ENCODE results near the gene POLD4.

POLD4 gene

DNA sequence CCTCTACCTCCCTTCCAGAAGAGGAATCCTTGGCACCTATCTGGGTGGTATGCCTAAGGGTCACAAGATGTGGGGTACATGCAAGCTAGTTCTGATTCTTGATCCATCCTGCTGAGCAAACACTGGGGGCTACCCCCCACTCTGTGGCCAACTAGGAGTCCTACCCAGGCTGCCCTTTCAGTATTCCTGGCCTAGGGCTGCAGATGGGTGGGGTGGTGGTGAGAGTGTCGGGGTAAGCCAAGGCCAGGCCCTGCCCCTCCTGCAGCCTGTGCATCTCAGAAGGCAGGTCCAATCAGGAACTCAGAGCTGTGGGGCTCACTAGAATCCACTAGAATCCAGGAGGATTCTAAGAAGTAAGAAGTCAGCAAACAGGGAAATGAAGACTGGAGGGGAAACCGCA lies 39.1 kb downstream of the POLD4 start:
- DNase-seq (ENCODE audit: low read depth): no peak

DNA sequence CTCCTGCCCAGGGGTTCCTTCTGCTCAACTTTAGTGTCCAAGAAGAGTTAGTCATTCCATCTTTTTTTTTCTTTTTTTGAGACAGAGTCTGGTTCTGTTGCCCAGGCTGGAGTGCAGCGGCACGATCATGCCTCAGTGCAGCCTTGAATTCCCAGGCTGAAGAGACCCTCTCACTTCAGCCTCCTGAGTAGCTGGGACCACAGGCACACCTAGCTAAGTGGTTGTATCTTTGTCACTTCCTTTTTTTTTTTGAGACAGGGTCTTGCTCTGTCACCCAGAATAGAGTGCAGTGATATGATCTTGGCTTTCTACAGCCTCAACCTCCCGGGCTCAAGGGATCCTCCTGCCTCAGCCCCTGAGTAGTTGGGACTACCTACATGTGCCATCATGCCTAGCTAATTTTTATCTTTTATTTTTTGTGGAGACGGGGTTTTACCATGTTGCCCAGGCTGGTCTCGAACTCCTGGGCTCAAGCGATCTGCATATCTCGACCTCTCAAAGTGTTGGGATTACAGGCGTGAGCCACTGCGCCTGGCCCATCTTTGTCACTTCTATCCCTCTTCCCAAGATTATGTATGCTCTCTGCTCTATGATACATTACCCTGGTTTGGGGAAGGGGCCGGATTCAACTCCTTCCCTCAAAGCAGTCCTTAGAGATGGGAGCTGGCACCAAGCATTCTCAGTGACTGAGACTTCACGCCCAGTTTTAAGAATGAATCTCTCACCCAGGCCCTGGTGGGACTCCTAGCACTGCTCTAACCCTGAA lies 40.0 kb downstream of the POLD4 start:
- no peak for DNase-seq (ENCODE audit: low read depth)

DNA sequence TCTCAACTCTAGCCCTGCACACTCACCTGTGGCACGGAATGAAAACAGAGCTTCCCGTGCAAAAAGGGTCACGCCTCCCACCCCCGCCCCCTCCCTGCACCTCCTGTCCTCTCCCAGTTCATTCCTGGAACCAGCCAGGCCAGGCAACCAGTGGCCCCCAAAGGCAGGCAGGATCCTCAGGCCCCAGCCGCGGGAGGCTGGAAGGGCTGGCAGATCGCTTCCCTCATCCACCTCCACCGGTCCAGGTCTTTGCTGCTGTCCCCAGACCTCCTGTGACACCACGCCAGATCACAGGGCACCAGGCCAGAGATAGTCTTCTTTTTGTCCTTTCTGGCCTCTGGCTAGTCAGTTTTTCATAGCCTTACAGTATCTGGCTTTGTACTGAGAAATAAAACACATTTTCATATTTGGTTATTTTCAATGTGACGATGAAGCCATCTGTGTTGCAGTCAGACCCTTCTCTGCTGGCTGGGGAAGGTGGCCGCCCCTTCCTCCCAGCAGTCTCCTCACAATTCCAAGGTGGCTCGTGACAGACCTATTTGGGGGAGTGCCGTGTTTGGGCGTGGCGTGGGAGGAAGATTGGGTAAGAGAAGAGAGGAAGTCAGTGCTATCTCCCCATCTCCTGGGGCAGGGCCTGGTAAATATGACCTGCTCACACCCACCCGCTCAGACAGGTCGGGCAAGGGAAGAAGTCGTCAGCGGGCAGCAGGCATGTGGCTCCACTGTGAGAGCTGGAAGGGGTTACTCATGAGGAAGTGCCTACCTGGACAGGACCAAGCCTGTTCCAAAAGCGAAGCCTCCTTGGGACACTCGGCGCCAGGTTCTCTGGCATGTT lies 40.9 kb downstream of the POLD4 start:
- DNase-seq (ENCODE audit: low read depth): no peak

DNA sequence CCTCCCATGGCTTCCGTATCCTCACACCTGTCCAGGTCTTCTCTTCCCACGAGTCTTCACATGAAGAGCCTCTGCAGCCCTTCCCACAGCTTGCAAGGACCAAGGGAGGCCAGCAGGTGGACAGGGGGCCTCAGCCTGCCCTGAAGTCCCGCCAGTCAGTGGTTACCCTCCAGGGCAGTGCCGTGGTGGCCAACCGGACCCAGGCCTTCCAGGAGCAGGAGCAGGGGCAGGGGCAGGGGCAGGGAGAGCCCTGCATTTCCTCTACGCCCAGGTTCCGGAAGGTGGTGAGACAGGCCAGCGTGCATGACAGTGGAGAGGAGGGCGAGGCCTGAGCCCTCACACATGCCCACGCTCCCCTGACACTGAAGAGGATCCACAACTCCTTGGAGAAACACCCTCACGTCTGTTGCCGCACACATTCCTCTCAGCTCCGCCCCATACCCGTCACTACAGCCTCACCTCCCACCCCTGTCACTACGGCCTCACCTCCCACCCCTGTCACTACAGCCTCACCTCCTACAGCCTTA lies 41.7 kb downstream of the POLD4 start:
- no peak for DNase-seq (ENCODE audit: low read depth)

DNA sequence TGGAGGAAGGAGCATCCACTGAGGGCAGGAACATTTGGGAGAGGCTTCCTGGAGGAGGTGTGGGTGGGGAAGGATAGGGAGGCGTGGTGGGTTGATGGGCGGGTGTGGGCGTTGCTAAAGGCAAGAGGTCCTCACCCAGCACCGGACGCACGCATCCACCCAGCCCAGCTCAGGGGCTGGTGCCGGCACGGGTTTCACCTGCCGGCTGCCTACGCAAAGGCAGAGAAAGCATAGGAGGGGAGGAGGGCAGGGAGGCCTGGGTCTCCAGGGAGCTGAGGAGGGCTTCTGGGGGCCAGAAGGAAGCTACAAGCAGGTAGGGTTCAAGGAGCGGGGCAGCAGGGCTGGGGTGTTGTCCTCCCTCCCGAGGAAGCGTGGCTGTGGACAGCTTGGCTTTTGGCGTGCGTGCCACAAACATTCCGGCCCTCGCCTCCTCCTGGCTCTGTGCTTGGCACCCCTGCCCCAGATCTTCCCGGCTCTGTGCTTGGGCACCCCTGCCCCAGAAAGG lies 42.2 kb downstream of the POLD4 start:
- DNase-seq (ENCODE audit: low read depth): no peak

DNA sequence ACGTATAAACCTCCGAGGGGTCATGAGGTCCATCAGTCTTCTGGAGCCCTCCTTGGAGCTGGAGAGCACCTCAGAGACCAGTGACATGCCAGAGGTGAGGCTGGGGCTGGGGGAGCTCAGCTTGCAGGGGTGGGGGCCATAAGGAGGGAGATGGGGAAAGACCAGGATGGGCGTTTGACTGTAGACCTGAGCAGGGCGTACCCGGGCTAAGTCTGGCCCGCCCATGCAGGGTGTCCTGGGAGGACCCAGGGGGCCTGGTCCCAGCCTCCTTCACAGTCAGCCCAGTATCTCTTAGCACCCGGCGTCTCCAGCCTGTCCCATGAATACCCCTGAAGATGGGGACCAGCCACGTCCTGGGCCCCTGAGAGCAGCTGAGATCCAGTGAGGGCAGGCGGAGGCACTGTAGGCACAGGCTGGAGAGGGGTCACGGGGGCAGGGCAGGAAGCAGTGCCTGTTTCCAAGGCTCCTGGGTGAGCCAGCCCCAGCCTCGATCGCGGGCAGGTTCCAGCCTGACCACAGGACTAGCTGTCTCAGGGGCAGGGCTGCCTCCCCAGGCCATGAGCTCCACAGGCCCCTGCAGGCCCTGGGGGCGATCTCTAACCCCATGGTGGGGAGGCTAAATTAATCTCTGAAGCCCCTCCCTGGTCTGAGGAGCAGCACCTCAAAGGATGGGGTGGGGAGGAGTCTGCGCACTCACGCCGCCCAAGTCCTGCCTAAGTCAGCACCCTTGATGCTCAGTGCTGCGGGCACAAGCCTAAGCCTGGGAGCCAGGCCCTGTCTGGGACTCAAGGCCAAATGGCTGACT lies 42.9 kb downstream of the POLD4 start:
- DNase-seq (ENCODE audit: low read depth): no peak

DNA sequence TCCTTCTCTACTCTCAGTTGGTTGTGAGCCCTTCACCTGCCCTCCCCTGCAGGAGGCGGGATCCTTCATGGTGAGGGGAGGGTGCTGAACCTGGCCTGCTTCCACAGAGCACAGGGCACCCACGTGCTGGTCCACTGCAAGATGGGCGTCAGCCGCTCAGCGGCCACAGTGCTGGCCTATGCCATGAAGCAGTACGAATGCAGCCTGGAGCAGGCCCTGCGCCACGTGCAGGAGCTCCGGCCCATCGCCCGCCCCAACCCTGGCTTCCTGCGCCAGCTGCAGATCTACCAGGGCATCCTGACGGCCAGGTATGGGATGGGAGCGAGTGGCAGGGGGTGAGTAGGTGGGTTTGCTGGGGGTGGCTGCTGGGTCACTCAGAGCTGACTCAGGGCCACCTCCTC lies 43.7 kb downstream of the POLD4 start:
- DNase-seq (ENCODE audit: low read depth): no peak

DNA sequence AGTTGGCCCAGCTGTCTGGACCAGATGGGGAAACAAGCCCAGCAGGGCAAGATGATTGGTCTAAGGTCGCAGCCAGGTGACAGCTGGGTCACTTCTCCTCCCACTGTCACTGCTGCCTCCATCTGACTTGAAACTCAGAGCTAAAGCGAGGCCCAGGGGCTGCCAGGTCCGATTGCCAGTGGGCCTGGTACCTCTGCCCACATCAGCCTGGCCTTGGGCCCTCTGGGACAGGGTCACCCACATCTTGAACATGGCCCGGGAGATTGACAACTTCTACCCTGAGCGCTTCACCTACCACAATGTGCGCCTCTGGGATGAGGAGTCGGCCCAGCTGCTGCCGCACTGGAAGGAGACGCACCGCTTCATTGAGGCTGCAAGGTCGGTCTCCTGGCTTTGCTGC lies 44.2 kb downstream of the POLD4 start:
- no peak for DNase-seq (ENCODE audit: low read depth)

DNA sequence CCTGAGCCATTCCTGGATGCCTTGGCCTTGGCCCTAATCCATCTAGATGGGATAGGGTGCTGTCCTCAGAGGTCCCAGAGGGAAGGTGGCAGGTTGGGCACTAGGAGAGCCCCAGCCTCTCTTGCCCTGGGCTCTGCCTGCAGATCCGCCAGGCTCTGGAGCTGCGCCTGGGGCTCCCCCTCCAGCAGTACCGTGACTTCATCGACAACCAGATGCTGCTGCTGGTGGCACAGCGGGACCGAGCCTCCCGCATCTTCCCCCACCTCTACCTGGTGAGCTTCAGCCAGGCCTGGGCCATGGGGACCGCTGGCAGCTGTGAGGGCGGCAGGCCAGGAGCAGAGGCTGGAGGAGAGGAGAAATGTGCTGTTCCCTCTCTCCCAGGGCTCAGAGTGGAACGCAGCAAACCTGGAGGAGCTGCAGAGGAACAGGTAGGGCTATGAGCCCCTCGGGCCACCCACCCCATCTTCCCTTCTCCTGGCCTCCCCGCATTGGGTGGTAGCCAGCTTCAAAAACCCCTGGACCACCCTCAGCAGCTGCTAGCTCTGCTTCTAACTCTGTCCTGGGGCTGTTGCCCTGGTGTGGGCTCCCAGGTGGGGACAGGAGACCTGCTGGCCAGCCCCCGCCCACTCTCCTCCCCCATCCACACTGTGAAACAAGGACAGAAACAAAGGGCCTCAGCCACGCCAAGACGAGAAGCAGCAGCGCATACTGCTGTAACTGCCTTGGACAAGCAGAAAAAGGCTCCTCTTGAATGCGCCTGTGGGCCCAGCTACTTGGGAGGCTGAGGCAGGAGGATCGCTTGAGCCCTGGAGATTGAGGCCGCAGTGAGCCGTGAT lies 45.1 kb downstream of the POLD4 start:
- no peak for DNase-seq (ENCODE audit: low read depth)

DNA sequence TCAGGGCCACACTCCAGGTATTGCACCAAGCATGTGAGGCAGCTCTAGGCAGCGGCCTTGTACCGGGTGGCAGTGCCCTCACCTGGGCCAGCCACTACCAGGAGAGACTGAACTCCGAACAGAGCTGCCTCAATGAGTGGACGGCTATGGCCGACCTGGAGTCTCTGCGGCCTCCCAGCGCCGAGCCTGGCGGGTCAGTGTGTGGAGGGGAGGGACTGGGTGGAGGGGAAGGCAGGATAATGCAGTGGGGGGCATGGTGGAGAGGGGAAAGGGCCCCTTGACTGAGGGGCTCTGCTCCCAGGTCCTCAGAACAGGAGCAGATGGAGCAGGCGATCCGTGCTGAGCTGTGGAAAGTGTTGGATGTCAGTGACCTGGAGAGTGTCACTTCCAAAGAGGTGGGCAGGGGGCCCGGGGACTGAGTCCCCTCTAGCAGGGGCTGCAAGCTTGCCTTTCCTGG lies 45.8 kb downstream of the POLD4 start:
- no peak for DNase-seq (ENCODE audit: low read depth)

DNA sequence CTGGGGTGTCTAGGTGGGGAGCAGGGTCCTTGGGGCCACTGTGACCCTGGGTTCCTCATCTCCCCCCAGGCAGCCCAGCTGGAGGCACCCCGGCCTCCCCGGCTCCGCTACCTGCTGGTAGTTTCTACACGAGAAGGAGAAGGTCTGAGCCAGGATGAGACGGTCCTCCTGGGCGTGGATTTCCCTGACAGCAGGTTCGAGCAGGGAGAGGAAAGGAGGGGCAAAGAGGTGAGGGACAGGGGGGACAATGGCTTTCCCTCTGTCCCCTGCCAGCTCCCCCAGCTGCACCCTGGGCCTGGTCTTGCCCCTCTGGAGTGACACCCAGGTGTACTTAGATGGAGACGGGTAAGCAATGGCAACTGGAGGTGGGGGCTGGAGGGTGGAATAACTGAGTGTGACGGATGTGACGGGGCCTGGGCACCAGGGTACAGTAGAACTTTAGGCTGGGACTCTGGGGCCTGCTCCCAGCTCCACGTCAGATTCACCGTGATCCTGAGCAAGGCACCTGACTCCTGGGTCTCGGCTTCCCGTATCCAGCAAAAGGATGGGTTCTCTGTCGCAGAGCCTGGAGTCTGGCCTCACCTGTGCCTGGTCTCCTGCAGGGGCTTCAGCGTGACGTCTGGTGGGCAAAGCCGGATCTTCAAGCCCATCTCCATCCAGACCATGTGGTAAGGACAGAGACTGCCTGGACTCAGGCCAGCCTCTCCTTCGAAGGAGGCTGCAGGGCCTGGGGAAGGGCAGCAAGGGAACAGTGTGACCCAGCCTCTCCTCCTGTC lies 46.4 kb downstream of the POLD4 start:
- no peak for DNase-seq (ENCODE audit: low read depth)

DNA sequence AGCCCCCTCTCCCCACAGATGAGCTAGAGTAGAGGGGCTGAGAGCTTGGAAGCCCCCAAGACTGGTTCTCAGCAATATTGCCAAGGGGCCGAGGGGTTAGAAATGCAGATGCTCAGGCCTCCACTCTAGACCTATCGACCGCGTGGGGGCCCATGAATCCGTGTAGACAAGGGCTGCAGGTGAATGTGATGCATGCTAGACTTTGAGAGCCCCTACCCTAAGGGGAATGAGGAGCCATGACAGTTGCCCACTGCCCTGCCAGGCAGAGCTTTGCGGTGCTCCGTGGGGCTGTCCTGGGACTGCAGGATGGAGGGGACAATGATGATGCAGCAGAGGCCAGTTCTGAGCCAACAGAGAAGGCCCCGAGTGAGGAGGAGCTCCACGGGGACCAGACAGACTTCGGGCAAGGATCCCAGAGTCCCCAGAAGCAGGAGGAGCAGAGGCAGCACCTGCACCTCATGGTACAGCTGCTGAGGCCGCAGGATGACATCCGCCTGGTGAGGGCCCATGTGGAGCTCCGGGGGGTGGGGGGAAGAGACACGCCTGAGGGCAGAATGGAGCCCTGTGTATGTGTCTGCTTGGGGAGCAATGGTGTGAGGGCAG lies 48.7 kb downstream of the POLD4 start:
- no peak for DNase-seq (ENCODE audit: low read depth)

DNA sequence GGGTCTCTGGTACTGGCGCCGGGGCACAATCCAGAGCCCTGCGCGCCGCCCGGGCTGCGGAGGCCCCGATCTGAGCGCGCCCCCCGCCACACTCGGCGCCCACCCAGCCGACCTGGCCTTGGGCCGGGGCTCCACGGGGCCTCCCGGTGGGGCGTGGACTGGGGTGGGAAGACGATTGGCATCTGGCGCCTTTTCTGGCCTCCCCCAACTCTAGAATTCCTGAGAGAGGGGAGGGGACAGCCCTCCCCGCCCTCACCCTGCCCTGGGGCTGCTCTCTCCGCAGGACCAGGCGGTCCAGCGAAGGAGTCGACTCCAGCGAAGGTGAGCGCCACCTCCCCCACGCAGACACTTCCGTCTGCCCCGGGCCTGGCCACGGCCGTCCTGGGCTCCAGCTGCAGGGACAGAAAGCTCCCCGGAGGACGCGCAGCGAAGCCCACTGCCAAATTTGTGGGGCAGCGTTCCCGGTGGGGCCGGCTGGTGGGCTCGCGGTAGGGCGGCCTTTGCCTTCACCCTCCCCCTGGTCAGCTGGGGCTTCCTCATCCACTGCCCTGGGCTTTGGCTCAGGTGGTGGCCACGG lies 49.4 kb downstream of the POLD4 start:
- no peak for DNase-seq (ENCODE audit: low read depth)

DNA sequence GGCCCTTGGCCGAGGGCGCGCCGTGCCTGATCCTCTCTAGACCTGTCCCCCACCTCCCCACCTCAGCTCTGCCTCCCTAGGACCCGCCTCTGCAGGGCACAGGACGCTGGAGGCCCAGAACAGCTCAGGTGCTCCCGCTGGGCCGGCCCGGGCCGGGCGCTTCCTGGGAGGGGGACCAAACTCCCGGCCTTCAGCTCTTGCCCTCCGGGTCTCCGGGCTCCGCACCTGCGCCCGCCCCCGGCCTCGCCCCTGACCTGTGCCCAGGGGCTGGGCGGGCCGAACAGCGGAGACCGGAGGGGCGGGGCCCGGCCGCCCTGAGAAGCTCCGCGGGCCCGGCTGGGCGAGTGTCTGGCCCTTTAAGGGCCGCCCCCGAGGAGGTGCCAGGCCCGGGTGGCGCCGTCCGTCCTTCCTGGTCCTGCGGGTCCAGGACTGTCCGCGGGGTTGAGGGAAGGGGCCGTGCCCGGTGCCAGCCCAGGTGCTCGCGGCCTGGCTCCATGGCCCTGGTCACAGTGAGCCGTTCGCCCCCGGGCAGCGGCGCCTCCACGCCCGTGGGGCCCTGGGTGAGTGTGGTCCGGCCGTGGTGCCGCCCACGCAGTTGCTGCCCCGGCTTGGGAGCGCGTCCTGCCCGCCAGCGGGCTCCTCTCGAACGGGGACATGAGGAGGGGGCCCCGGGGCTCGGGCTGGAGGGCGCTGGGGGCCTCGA lies 50.1 kb downstream of the POLD4 start, which contains the start of gene SSH3:
Gene SSH3, plus strand, starts transcription at position 399 of the 703 bp plus-strand sequence. Its CDS starts 96 bp downstream, at position 495.
- no peak for DNase-seq (ENCODE audit: low read depth)

DNA sequence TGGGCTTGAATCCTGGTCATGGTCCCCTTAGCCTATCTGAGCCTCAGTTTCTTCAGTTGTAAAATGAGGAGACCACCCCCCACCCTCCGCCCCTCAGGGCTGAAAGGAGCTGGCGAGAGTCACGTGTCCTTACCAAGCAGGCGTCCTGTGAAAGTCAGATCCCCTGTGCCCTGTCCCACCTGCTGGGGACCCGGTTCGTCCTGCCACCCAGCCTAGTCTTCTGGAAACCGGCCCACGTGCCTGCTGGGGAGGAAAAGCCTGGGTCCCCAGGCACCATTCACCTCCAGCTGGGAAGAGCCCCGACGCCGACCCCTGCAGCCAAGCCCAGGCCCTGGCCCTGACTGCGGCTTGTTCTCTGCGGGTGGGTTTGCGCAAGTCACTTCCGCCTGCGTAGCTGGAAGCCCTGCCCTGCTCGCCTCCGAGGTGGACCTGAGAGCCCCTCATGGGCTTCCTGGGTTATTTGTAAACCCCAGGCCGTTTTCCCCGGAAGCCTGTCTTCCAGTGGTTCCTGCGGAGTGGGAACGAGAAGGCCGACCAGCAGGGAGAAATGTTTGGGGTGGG lies 50.7 kb downstream of the POLD4 start:
- DNase-seq (ENCODE audit: low read depth): no peak

DNA sequence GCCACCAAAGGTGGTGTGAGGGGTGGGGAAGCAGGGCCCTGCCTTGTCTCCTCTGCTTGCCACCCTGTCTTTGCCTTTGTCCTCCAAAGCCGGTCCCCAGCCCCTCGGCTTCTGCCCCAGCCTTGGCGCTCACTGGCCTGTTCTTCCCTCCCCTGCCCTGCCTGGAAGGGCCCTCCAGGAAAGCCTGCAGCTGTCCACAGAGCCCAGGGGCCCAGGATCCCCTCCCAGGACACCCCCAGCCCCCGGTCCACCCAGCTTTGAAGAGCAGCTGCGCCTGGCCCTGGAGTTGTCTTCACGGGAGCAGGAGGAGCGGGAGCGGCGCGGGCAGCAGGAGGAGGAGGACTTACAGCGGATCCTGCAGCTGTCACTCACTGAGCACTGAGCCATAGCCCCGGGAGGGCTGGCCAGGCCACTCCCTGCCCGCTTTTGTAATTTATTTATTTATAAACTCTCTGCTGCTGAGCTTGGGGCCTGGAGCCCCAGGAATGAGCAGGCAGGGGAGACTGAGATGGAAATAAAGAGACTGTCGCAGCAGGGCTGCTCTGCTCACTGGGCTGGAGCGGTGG lies 51.3 kb downstream of the POLD4 start:
- DNase-seq (ENCODE audit: low read depth): no peak

DNA sequence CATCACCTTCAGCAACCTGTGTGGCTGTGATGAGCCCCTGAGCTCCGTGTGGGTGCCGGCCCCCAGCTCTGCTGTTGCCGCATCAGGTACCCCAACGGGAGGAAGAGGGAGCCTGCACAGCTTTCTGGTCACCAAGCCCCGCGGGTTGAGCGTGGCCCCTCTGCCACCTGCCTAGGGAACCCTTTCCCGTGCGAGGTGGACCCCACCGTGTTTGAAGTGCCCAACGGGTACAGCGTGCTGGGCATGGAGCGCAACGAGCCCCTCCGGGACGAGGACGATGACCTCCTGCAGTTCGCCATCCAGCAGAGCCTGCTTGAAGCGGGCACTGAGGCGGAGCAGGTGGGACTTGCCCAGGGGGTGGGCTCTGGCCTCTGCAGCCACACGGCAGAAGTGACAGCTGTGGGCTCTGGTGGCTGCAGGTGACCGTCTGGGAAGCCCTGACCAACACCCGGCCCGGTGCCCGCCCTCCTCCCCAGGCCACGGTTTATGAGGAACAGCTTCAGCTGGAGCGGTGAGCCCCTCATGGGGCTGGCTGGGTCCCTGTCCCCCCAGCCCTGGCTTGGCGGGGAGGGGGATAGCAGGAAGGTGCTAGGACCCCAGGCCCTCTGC lies 51.9 kb downstream of the POLD4 start:
- no peak for DNase-seq (ENCODE audit: low read depth)

All from GM04503 (cell line).